Mesendoderm (in vitro differentiated cells): ENCODE measurements around the gene DMBX1.

Experiments
- DNase-seq: peaks from one replicate; pipeline ENCODE4 v3.0.0; 2013
- H2AK5ac ChIP-seq: 2 replicates; pipeline ENCODE4 v1.6.1; 2013; ENCODE audit warnings: low read length, inconsistent platforms
- H2BK120ac ChIP-seq: 2 replicates; pipeline ENCODE4 v1.6.1; 2013; ENCODE audit warnings: low read depth, mild to moderate bottlenecking, low read length, moderate library complexity, mixed read lengths
- H2BK15ac ChIP-seq: replicated peaks from 2 replicates; pipeline ENCODE4 v1.6.1; 2013; ENCODE audit warnings: low read depth, mild to moderate bottlenecking, moderate library complexity
- H2BK5ac ChIP-seq: 2 replicates; pipeline ENCODE4 v1.6.1; 2013; ENCODE audit warnings: low read length, inconsistent platforms
- H3K18ac ChIP-seq: 2 replicates; pipeline ENCODE4 v1.6.1; 2013; ENCODE audit warnings: mild to moderate bottlenecking, low read length, mixed read lengths
- H3K23ac ChIP-seq: one replicate; pipeline ENCODE4 v1.6.1; 2013; ENCODE audit warnings: low read length
- H3K27ac ChIP-seq: 2 replicates; pipeline ENCODE4 v1.5.1; 2013; ENCODE audit warnings: low read depth, mild to moderate bottlenecking, inconsistent platforms, low read length, moderate library complexity
- H3K27me3 ChIP-seq: 2 replicates; pipeline ENCODE4 v1.6.1; 2013; ENCODE audit warnings: low read length, control low read depth, mild to moderate bottlenecking, inconsistent platforms; ENCODE audit not compliant: insufficient read depth, poor library complexity
- H3K36me3 ChIP-seq: 2 replicates; pipeline ENCODE4 v1.6.1; 2013; ENCODE audit warnings: low read length, inconsistent platforms; ENCODE audit not compliant: control insufficient read depth, insufficient read depth
- H3K4ac ChIP-seq: one replicate; pipeline ENCODE4 v1.6.1; 2013; ENCODE audit warnings: low read depth, mild to moderate bottlenecking, low read length, moderate library complexity
- H3K4me1 ChIP-seq: 2 replicates; pipeline ENCODE4 v1.6.1; 2013; ENCODE audit warnings: low read depth, low read length, inconsistent platforms; ENCODE audit not compliant: control insufficient read depth
- H3K4me2 ChIP-seq: 2 replicates; pipeline ENCODE4 v1.6.1; 2013; ENCODE audit warnings: low read length
- H3K4me3 ChIP-seq: 2 replicates; pipeline ENCODE4 v1.5.1; 2013; ENCODE audit warnings: mild to moderate bottlenecking, low read length
- H3K56ac ChIP-seq: one replicate; pipeline ENCODE4 v1.6.1; 2013; ENCODE audit warnings: low read length
- H3K79me1 ChIP-seq: 2 replicates; pipeline ENCODE4 v1.6.1; 2013; ENCODE audit warnings: low read length, inconsistent platforms
- H3K79me2 ChIP-seq: 2 replicates; pipeline ENCODE4 v1.6.1; 2013; ENCODE audit warnings: mild to moderate bottlenecking, low read length; ENCODE audit not compliant: control insufficient read depth, insufficient read depth
- H3K9ac ChIP-seq: 2 replicates; pipeline ENCODE4 v1.6.1; 2013; ENCODE audit warnings: low read length, inconsistent platforms
- H4K5ac ChIP-seq: one replicate; pipeline ENCODE4 v1.6.1; 2013; ENCODE audit warnings: low read length
- H4K8ac ChIP-seq: one replicate; pipeline ENCODE4 v1.6.1; 2013; ENCODE audit warnings: low read depth, mild to moderate bottlenecking, control low read depth, low read length, moderate library complexity
- whole genome bisulfite sequencing: extraction: QIAGEN DNeasy Blood & Tissue Kit; methylation state at CpG from one replicate; pipeline ENCODE4 v1.1.7; 2013; ENCODE audit warnings: low lambda C conversion rate, missing lambda C conversion rate; ENCODE audit not compliant: insufficient coverage; ENCODE audit errors: extremely low coverage; 5-methylcytosine and 5-hydroxymethylcytosine counted together

Gene DMBX1

GRCh38 chr1:46446646-46447498, 42.8 kb upstream of the DMBX1 start:
- Histone ChIP-seq H3K79me2 (no peaks in the 10 kb centered on the region), H3K18ac (no peak overlapping the region), H2AK5ac (no peak overlapping the region)

GRCh38 chr1:46447499-46448108, 42.0 kb upstream of the DMBX1 start:
- H4K8ac ChIP-seq, result no peak overlapping the region
- H2BK5ac ChIP-seq, result no peak overlapping the region
- H3K79me1 ChIP-seq, result no peaks in the 10 kb centered on the region
- H3K23ac ChIP-seq, result no peak overlapping the region
- WGBS, result no CpG with 5 or more reads among the region's 14 CpGs
- no peak overlapping the region for H3K4ac ChIP-seq
- no peak overlapping the region for H2BK120ac ChIP-seq
- no peak for DNase-seq
- no peak overlapping the region for H2AK5ac ChIP-seq
- H3K36me3 ChIP-seq, result no peaks in the 10 kb centered on the region
- no peaks in the 10 kb centered on the region for H3K79me2 ChIP-seq
- no peak overlapping the region for H3K27ac ChIP-seq
- H4K5ac ChIP-seq, result no peak overlapping the region
- no peaks in the 10 kb centered on the region for H3K4me1 ChIP-seq
- no peak overlapping the region for H2BK15ac ChIP-seq
- H3K4me2 ChIP-seq, result no peak overlapping the region
- H3K4me3 ChIP-seq, result no peak overlapping the region
- H3K18ac ChIP-seq, result no peak overlapping the region
- no peak overlapping the region for H3K9ac ChIP-seq
- H3K56ac ChIP-seq, result peak overlapping the region; percentile 27
- H3K27me3 ChIP-seq, result peaks cover 51% of the 10 kb centered on the region

More at GRCh38 chr1:46446646-46447498, 42.8 kb upstream of the DMBX1 start:
- Histone ChIP-seq H3K36me3 (no peaks in the 10 kb centered on the region), H3K4me1 (no peaks in the 10 kb centered on the region), H3K4ac (no peak overlapping the region), H3K4me3 (no peak overlapping the region), H2BK15ac (no peak overlapping the region), H2BK120ac (no peak overlapping the region), H2BK5ac (no peak overlapping the region), H3K27ac (no peak overlapping the region), H3K4me2 (no peak overlapping the region), H3K27me3 (peaks cover 47% of the 10 kb centered on the region), H3K23ac (no peak overlapping the region), H3K9ac (no peak overlapping the region), H3K79me1 (no peaks in the 10 kb centered on the region), H3K56ac (no peak overlapping the region), H4K8ac (no peak overlapping the region), H4K5ac (no peak overlapping the region)
- DNase-seq, result peak; percentile 90
- WGBS, result no CpG with 5 or more reads among the region's 15 CpGs

- H2BK120ac ChIP-seq, result no peak overlapping the region
- no peak overlapping the region for H3K27ac ChIP-seq
- H2AK5ac ChIP-seq, result no peak overlapping the region
- H3K27me3 ChIP-seq, result peaks cover 58% of the 10 kb centered on the region
- no CpG with 5 or more reads among the region's 76 CpGs for WGBS
- no peaks in the 10 kb centered on the region for H3K36me3 ChIP-seq
- peak; percentile 49 for DNase-seq
- H3K9ac ChIP-seq, result peak overlapping the region; percentile 20
- H4K8ac ChIP-seq, result no peak overlapping the region
- no peak overlapping the region for H3K23ac ChIP-seq
- no peak overlapping the region for H2BK5ac ChIP-seq
- no peak overlapping the region for H3K18ac ChIP-seq
- no peaks in the 10 kb centered on the region for H3K79me1 ChIP-seq
- peak overlapping the region; percentile 17 for H3K56ac ChIP-seq
- no peak overlapping the region for H3K4ac ChIP-seq
- H3K4me1 ChIP-seq, result no peaks in the 10 kb centered on the region
- no peaks in the 10 kb centered on the region for H3K79me2 ChIP-seq
- H3K4me2 ChIP-seq, result peak overlapping the region; percentile 5
- no peak overlapping the region for H2BK15ac ChIP-seq
- H3K4me3 ChIP-seq, result no peak overlapping the region
- H4K5ac ChIP-seq, result no peak overlapping the region
These were observed 41.3 kb upstream of the DMBX1 start for GRCh38 chr1:46448109-46448911.

- H3K4me1 ChIP-seq, result no peaks in the 10 kb centered on the region
- no peak overlapping the region for H3K23ac ChIP-seq
- no peak overlapping the region for H3K56ac ChIP-seq
- no peak for DNase-seq
- no peak overlapping the region for H2BK120ac ChIP-seq
- H3K18ac ChIP-seq, result no peak overlapping the region
- H3K9ac ChIP-seq, result no peak overlapping the region
- no peaks in the 10 kb centered on the region for H3K79me1 ChIP-seq
- H2AK5ac ChIP-seq, result no peak overlapping the region
- H4K5ac ChIP-seq, result no peak overlapping the region
- H3K4me2 ChIP-seq, result no peak overlapping the region
- no peaks in the 10 kb centered on the region for H3K36me3 ChIP-seq
- H3K27ac ChIP-seq, result no peak overlapping the region
- H3K4ac ChIP-seq, result no peak overlapping the region
- H3K27me3 ChIP-seq, result peaks cover 67% of the 10 kb centered on the region
- no peak overlapping the region for H2BK5ac ChIP-seq
- no peaks in the 10 kb centered on the region for H3K79me2 ChIP-seq
- WGBS, result no CpG with 5 or more reads among the region's 6 CpGs
- H4K8ac ChIP-seq, result no peak overlapping the region
- no peak overlapping the region for H2BK15ac ChIP-seq
- H3K4me3 ChIP-seq, result no peak overlapping the region
These were observed 40.1 kb upstream of the DMBX1 start for GRCh38 chr1:46449223-46450159.

- H3K56ac ChIP-seq, result no peak overlapping the region
- H3K4ac ChIP-seq, result no peak overlapping the region
- H3K27ac ChIP-seq, result no peak overlapping the region
- DNase-seq, result no peak
- H3K4me3 ChIP-seq, result no peak overlapping the region
- WGBS, result no CpG with 5 or more reads among the region's 1 CpG
- H2BK120ac ChIP-seq, result no peak overlapping the region
- H4K5ac ChIP-seq, result no peak overlapping the region
- peaks cover 67% of the 10 kb centered on the region for H3K27me3 ChIP-seq
- H2BK15ac ChIP-seq, result no peak overlapping the region
- no peak overlapping the region for H3K9ac ChIP-seq
- no peaks in the 10 kb centered on the region for H3K79me2 ChIP-seq
- no peaks in the 10 kb centered on the region for H3K36me3 ChIP-seq
- H3K79me1 ChIP-seq, result no peaks in the 10 kb centered on the region
- no peak overlapping the region for H3K4me2 ChIP-seq
- H2BK5ac ChIP-seq, result no peak overlapping the region
- H4K8ac ChIP-seq, result no peak overlapping the region
- H2AK5ac ChIP-seq, result no peak overlapping the region
- no peak overlapping the region for H3K23ac ChIP-seq
- H3K18ac ChIP-seq, result no peak overlapping the region
- no peaks in the 10 kb centered on the region for H3K4me1 ChIP-seq
These were observed 39.5 kb upstream of the DMBX1 start for GRCh38 chr1:46450160-46450517.
